ENCODE data around the gene SEPTIN3.

The SEPTIN3 gene

GRCh38 chr22:41969110-41969646 is at the start of gene SEPTIN3:
Gene SEPTIN3, plus strand, starts transcription at chr22:41969443. Its CDS starts 2,050 bp downstream, at chr22:41971493.
- DNase-seq, result no peak

- no peak for DNase-seq
Measured at GRCh38 chr22:41920271-41920976, 48.8 kb upstream of the SEPTIN3 start.

- DNase-seq, result no peak
Measured at GRCh38 chr22:41922328-41922727, 46.9 kb upstream of the SEPTIN3 start.

DNA sequence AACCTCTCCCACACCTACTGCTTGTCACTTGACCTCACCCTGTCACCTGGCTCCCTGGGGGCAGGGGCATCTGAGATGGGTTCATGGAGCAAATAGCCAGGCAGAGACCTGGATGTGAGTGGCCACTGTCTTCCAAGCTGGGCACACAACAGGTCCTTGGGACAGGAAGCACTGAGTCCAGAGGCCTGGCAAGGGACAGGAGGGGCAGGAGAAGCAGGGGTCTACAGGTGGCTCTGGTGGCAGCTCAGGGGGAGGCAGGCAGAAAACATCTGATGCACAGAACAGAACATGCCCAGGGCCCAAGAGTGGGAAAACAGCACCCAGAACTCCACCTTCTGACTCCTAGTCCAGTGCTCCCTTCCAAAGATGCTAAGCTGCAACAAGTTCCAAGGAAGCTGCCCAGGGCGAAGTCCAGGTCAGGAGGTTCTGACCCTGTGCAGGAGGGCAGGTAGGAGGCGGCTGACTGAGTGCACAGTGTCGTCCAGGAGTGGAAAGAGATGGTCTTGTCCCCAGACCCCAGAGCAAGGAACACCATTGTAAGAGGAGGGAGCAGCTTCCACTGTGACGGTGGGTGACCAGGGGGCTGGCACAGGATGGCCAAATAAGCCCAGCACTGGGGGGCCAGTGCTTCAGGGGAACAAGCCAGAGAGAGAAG is 46.2 kb upstream of the SEPTIN3 start:
- DNase-seq, result no peak

DNA sequence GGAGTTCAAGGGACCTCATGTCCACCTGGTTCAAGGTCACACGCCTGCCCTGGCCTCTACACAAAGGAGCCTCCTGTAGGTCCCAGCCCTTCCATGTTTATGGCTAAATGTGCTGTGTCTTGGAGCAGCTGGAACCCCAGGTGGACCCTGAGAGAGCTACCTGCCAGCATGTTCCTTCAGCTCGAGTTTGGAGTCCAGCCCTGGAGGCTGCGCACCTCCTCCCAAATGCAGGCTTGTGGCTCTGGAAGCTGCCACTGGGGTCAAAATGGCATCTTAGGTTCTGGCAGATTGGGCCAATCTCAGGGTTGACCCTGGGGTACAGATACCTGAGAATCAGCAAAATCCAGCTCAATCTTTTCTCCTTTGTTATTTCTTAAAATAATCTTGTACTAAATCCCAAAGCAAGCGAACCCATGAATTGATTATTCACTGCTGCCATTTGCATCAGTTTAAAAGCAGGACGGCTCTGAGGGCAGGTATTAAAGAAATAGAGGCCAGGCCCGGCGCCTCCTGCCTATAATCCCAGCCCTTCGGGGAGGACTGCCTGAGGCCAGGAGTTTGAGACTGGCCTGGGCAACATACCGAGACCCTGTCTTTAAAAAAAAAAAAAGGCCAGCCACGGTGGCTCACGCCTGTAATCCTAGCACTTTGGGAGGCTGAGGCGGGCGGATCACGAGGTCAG is 45.5 kb upstream of the SEPTIN3 start:
- no peak for DNase-seq

DNA sequence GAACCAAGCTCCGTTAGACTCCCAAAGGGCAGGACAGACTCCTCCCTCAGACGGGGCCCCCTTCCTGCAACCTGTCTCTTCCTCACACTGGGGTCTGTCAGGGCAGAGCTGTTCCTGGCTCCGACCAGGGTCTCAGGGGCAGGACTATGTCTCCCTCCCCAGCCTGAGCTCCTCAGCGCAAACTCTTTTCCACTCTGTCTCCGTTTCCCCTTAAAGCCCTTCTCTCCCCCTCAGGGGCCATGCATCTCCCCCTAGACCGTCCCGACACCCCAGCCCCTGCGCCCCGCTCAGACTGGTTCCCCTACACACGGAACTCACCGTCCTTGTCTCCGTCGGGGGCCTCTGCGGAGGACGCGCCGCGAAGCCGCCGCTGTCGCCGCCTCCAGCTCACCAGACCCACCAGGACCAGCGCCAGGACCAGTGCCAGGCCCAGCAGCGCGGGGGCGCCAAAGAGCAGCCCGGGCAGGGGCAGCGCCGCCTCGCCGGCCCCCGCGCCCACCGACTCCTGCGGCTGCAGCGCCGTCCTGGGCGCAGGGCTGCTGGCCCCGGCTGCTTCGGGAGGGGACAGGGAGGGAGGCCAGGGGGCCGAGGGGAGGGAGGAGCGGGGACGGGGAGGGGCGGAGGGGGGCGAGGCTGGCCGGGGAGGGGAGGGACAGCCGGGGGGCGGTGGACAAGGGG is 43.3 kb upstream of the SEPTIN3 start:
- peak; percentile 74 for DNase-seq

DNA sequence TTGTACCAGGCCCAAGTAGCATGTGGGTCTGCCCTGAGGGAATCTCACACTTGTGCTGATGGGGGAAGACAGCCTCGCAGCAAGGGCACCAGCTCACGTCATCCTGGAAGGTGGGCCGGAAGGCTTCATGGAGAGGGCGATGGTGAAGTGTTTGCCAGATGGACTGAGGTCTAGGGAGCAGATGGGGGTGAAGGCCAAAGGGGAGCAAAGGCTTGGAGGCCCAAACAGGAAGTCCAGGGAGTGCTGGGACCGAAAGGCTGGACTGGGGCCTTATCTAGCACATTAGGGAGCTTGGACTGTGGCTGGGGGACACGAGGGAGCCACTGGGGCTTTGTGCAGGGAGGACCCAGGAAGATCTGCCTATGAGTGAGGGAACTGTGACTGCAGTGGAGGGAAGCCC is 41.4 kb upstream of the SEPTIN3 start:
- DNase-seq, result no peak

GRCh38 chr22:41928593-41929417 is 40.4 kb upstream of the SEPTIN3 start:
- no peak for DNase-seq

- no peak for DNase-seq
Measured at GRCh38 chr22:41929418-41929810, 39.8 kb upstream of the SEPTIN3 start.

- DNase-seq, result no peak
Measured at GRCh38 chr22:41931701-41932269, 37.5 kb upstream of the SEPTIN3 start.

GRCh38 chr22:41932353-41932752 is 36.9 kb upstream of the SEPTIN3 start:
- no peak for DNase-seq

- DNase-seq, result no peak
Measured at GRCh38 chr22:41933411-41934177, 35.6 kb upstream of the SEPTIN3 start.

DNA sequence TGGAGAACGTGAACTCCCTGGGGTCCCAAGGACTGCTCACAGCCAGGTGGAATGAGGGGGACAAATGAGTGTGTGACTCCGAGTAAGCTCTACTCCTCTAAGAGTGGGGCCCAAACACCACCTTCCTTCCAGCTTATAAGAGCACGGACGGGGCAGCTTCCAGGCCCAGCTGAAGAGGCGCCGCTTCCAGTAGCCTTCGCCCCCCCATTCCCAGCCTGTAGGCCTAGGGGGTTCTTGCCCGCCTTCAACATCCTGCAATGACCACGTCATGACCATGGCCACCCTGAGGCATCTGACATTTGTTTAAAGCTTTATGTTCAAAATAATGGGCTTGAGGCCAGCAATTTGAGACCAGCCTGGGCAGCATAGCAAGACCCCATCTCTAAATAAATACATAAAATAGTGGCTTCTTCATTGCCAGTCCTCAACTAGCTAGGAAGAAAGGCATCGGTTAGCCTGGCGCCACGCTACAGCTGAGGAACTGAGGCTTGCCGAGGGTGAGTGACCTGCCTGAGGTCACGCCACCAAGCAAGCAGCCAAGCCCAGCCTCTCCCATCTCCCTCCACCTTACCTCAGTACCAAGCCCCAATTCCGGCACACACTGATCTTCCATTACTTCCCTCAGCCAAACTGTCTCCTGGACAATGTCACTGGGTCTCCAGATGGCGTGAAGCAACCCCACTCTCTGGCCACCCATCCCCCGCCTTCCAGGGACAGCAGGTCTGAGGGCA is 34.8 kb upstream of the SEPTIN3 start:
- no peak for DNase-seq

GRCh38 chr22:41935015-41935351 is 34.3 kb upstream of the SEPTIN3 start:
- DNase-seq, result no peak

DNA sequence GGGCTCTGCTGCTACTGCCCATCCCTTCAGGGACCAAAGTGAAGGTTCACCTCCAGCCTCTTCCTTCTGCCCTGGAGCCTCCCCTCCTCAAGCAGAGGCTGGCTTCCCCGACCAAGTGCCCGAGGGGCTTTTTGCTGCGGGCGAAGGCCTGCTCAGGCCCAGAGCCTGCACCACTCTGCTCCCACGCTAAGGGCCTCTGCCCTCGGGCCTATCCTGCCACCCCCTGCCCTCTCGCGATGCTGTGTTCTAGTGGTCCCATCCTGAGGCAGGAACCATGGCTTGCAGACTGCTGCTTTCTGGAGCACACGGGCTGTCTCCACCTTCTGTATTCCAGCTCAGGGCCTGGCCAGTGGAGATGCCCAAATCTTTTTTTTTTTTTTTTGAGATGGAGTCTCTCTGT is 33.7 kb upstream of the SEPTIN3 start:
- no peak for DNase-seq

DNA sequence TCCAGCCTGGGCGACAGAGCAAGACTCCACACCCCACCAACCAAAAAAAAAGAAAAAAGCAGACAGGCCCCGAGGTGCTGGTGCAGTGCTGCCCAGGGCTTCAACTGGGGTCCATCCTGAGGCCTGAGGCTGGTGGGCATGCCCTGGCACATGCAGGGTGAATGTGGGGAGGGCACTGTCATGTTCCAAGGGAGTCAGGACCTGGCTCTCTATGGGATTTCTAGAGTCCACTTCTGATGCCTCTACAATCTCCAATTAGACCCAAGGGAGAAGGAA is 32.4 kb upstream of the SEPTIN3 start:
- no peak for DNase-seq

DNA sequence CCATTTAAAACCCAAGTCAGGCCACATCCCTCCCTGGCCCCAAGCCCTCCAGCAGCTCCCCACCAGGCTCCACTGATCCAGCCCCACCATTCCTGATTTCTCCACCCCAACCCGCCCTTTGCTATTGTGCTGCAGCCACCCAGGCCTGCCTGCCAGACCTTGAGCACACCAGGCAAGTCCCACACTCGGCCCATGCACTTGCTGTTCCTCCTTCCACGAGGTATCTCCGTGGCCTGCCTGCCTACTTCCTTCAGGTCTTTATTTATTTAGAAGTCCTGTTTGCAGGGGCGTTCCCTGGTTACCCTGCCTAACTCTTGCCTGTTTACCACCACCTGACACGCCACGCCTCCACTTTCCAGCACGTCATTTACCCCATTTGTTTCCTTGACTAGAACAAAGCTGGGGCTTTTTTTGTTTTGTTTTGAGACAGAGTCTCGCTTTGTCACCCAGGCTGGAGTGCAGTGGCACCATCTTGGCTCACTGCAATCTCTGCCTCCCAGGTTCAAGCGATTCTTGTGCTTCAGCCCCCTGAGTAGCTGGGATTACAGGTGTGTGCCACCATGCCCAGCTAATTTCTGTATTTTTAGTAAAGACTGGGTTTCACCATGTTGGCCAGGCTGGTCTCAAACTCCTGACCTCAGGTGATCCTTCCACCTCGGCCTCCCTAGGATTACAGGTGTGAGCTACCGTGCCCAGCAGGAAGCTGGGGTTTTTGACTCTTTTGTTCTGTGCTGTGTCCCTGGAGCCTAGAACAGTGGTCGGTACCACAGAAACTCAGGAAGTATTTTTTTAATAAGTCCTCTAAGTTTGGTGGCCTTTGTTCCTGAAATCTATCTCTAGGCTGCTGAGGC is 29.0 kb upstream of the SEPTIN3 start:
- DNase-seq, result peak; percentile 82

DNA sequence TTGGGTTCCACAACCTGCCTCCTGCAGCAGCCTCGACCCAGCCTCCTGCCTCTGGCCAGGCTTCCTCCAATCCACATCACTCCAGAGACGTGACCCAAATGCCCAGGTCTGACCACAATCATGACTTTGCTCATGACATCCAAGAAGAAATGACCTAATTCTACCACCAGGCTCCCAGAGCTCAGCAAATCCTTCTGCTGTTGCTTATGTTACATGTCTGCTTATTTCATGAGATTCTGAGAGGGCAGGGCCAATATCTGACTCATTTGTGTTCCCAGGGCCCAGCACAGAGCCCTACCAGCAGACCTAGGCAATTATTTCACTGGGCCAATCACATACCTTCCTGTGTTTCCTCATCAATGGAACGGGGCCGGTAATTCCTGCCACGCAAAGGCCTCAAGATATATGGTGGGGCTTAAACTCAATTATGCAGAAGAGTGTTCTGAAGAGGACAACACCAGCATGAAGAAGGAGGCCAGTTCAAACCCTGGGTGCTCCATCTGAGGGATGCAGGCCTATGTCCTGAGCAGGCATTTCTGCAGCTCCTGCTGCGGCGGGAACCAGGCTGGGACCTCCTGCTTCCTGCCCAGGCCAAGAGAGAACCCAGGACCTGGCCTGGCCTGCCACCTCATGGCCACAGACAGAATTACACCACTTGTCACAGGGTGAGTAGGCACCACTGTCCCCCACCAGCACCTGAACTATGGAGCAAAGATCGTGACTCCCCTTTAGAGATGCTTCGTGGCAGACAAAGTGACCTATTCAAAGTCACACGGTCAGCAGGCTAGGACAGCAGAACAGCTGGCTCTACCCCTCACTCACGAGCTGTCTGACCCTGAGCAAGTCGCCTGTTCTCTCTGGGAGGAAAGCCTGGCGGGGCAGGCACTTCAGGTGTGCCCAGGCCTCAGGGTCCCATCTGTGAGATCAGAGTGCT is 28.1 kb upstream of the SEPTIN3 start:
- DNase-seq, result peak; percentile 82
